ENCODE measurements around the gene AIPL1.

GRCh38 chr17:6439951-6440350, 5.0 kb upstream of the AIPL1 start:
- TF ChIP-seq CTCF (IDR thresholded peaks at IDR 0.05), result no peak
- no peak for TF ChIP-seq POLR2A (IDR thresholded peaks at IDR 0.05)
